ACC112 (cell line): ENCODE data around the gene DGKQ.

Experiments
- H2AFZ ChIP-seq: fragments of 200-600 bp; sonication (generic); one replicate; pipeline ENCODE4 v1.6.0; 2017; ENCODE audit warnings: antibody characterized with exemption, low read length; ENCODE audit not compliant: unreplicated experiment
- H3K27ac ChIP-seq: fragments of 200-600 bp; sonication (generic); 2 replicates; pipeline ENCODE4 v1.5.1; 2014; ENCODE audit warnings: low read depth, mild to moderate bottlenecking, antibody characterized with exemption, low read length, moderate library complexity
- H3K27me3 ChIP-seq: fragments of 200-600 bp; sonication (generic); 2 replicates; pipeline ENCODE4 v1.6.1; 2014; ENCODE audit warnings: mild to moderate bottlenecking, antibody characterized with exemption, low read length, moderate library complexity, mixed read lengths; ENCODE audit not compliant: insufficient read depth
- H3K36me3 ChIP-seq: fragments of 200-600 bp; sonication (generic); 2 replicates; pipeline ENCODE4 v1.6.1; 2016; ENCODE audit warnings: mild to moderate bottlenecking, antibody characterized with exemption, low read length, moderate library complexity, mixed read lengths; ENCODE audit not compliant: insufficient read depth
- H3K4me1 ChIP-seq: fragments of 200-600 bp; sonication (generic); one replicate; pipeline ENCODE4 v1.6.1; 2016; ENCODE audit warnings: low read length, mixed read lengths; ENCODE audit not compliant: insufficient read depth, unreplicated experiment, control insufficient read depth
- H3K4me3 ChIP-seq: fragments of 200-600 bp; sonication (generic); 2 replicates; pipeline ENCODE4 v1.5.1; 2014; ENCODE audit warnings: mild to moderate bottlenecking, low read depth, low read length
- H3K79me2 ChIP-seq: fragments of 200-600 bp; sonication (generic); one replicate; pipeline ENCODE4 v1.6.0; 2016; ENCODE audit warnings: low read length; ENCODE audit not compliant: control insufficient read depth, unreplicated experiment, insufficient read depth

The DGKQ gene

DNA sequence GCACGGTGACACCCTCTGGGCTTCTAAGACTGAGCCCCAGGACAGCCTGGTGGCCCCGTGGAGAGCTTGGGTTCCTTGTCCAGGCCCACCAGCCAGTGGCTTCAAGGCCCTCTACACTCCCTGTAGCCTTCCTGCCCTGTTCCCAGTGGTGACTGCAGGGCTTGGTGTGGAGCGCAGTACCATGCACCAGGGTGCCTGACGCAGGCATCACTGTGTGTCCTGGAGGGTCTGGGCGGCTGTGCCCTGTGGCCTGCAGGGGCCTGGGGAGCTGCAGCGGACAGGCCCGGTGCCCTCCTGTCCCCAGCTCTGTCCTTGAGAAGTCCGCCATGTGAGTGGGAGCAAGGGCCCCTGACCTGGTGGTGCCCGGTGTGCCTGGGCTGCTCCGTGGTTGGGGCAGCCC, 42.4 kb upstream of the DGKQ start:
- Histone ChIP-seq H3K79me2 (no peaks in the 10 kb centered on the region), H3K36me3 (no peaks in the 10 kb centered on the region), H3K27me3 (no peaks in the 10 kb centered on the region), H2AFZ (no peak overlapping the region), H3K27ac (no peak overlapping the region), H3K4me1 (peaks cover 2% of the 10 kb centered on the region), H3K4me3 (no peak overlapping the region)

DNA sequence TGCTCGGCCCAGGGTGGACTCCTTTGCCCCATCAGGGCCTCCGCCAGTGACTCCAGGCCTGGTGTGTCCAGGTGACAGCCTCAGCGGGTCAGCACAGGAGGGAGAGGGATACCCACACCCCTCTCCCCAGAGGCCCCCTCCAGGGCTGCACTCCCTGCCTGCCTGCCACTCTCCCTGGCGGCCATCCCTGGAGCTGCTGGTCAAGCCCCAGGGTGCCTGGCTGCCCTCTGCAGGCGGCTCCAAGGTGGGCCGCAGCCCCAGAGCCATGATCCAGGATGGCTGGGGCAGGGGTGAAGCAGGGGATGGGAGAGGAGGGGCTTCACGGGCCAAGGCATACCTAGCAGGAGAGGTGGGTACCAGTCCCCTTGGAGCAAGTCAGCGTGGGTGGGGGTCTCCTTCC, 41.8 kb upstream of the DGKQ start:
- H3K4me3 ChIP-seq: no peak overlapping the region
- H3K4me1 ChIP-seq: peaks cover 4% of the 10 kb centered on the region
- no peak overlapping the region for H3K27ac ChIP-seq
- H3K36me3 ChIP-seq: no peaks in the 10 kb centered on the region
- H2AFZ ChIP-seq: no peak overlapping the region
- no peaks in the 10 kb centered on the region for H3K79me2 ChIP-seq
- no peaks in the 10 kb centered on the region for H3K27me3 ChIP-seq

DNA sequence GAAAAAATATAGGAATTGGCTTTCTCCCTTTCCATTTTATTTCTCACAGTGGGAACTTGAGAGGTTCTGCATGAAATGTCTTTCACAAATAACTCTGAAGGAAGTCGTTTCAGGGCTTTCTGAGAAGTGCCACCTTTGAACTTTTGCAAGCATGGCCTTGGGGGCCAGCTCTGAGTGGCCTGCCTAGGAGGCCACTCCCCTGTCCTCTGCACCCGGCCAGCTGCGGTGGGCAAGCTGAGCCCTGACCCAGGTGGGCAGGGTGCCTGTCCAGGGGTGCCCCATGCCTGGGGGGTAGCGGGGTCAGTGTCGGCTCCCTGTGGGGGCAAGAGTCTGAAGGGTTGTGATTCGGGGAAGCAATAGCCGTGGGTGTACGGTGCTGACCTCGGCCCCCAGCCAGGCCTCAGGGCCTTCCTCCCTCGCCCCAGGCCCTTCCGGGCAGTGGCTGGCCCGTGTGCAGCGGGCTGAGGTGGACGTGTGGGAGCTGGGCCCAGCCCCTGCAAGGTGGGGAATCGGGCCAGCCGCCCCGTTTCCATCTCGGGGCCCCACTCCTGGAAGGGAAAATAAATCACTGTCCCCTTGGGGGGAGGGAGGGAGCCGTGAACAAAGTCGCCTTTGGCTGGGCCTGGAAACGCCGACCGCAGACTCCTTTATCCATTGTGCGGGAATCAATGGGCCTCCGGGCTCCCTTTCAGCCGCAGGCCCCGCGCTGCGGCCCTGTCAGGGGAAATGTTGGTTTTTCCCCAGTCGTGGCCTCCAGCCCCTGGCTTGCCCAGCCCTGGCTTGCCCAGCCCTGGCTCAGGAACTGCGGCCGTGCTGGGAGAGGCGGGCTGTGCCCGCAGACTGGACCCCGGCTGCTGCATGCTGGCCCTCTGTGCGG, 41.2 kb upstream of the DGKQ start:
- Histone ChIP-seq H3K36me3 (no peaks in the 10 kb centered on the region), H3K27ac (no peak overlapping the region), H3K79me2 (no peaks in the 10 kb centered on the region), H3K27me3 (no peaks in the 10 kb centered on the region), H2AFZ (no peak overlapping the region), H3K4me3 (no peak overlapping the region), H3K4me1 (peaks cover 8% of the 10 kb centered on the region)

DNA sequence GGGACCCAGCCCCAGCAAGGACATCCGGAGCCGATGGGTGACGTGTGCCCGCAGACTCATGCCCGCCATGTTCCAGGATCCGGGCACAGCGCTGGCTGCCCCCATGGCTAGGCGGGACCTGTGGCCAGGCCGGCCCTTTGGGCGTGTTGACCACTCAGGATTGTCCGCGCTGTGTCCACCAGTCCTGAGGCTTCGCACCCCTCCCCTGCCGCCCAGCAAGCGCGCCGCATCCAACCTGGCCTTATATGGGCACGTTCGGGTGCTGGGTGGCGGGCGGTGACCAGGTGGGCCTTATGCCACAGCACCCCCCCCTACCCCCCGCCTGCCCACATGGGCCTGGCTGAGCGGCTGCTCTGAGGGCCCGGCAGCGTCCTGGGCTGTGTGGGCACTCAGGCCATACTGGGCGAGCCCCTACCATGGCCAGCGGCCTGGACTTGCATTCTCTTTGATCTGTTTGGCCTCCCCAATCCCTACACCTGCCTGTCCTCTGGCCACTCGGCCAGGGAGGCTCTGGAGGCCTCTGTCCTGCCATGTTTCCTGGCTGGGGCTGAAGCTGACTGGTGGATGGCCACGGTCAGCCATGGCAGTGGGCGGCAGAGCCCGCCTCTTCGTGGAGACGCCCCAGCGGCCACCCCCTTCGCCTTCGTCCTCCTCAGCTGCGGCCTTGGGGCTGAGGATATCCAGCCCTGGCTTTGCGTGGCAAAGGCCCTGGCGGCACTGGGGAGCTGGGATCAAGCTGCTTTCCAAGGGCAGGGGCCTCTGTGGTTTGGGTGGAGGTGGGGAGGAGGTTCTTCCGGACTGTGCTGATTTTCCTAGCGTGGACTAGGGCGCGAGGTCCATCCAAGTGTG, 40.1 kb upstream of the DGKQ start:
- Histone ChIP-seq H3K79me2 (no peaks in the 10 kb centered on the region), H3K36me3 (no peaks in the 10 kb centered on the region), H3K4me1 (peaks cover 8% of the 10 kb centered on the region), H3K4me3 (no peak overlapping the region; the same call in 1 of the 2 replicates), H3K27ac (no peak overlapping the region), H2AFZ (no peak overlapping the region), H3K27me3 (peaks cover 9% of the 10 kb centered on the region)

DNA sequence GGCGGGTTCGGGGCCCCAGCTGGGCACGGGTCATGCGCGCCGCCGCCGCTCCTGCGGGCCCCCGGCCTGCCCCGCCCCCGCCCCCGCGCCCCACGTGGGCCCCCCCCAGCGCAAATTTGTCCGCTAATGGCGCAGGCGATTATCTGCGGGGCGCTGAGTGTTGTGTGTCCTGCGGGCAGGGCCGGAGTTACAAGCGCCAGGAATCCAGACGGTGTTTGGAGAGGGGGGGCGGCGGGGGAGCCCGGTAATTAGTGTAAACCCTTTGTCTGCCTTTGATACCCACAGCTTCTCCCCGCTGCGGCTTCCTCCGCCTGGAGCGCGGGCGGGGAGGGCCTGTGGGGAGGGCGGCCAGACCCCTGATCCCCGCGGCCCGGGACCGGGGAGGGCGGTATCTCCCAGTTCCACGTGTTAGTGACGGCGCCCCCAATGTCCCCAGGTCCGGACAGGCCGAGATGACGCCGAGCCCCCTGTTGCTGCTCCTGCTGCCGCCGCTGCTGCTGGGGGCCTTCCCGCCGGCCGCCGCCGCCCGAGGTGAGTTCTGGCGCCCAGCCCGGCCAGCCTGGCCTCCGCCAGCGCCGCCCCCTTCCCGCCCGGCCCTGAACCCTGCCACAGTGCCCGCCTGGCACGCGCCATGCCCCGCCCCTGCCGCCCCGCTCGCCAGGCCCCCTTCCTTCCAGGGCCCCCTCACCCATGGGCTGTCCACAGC, 38.8 kb upstream of the DGKQ start:
- Histone ChIP-seq H3K4me3 (peak overlapping the region; percentile 88), H3K27me3 (peaks cover 16% of the 10 kb centered on the region), H3K27ac (no peak overlapping the region), H3K79me2 (no peaks in the 10 kb centered on the region), H2AFZ (peak overlapping the region; percentile 81), H3K4me1 (peaks cover 8% of the 10 kb centered on the region), H3K36me3 (no peaks in the 10 kb centered on the region)

DNA sequence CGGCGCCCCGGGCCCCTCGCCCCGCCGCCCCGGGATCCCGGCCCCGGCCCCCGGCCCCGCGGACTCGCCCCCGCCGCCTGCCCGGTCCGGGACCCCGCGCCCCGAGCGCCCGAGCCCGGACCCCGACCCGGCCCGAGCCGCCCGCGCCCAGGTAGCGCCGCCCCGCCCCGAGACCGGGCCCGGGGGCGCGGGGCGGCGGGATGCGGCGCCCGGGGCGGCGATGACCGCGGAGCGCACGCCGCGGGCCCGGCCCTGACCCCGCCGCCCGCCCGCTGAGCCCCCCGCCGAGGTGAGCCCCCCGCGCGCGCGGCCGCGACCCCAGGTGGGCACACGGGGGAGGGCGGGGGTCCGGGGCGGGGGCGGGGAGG, 38.3 kb upstream of the DGKQ start:
- Histone ChIP-seq H3K79me2 (no peaks in the 10 kb centered on the region), H3K27me3 (peaks cover 21% of the 10 kb centered on the region), H2AFZ (no peak overlapping the region), H3K4me3 (no peak overlapping the region), H3K36me3 (no peaks in the 10 kb centered on the region), H3K4me1 (peaks cover 8% of the 10 kb centered on the region), H3K27ac (no peak overlapping the region)

DNA sequence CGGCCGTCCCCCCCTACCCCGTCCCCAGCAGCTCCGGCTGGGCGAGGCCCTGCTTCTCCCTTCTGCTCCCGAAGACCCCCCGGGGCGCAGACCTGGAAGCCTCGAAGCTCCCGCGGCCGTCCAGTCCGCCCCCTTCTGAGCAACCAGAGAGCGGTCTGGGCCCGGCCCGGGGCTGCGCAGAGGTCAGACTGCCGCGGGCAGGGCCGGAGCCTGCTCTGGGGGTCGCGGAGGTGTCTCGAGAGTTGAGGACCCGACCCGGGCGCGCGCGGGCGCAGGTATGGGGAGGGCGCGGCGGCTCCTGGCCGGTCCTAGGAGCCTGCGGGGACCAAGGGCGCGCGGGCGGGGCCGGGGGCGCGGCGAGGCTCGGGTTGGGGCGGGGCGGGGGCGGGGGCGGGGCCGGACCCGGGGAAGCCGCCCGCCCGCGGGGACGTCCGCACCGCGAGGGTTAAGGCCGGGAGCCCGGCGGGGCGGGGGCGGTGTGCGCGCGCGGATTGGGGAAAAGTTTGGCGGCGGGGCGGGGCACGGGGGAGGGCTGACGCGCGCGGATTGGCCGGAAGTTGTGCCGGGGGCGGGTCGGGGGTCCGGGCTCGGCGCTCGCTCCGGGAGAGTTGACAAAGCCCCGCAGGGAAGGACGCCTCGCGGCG, 37.8 kb upstream of the DGKQ start, which contains the start of gene FGFRL1:
FGFRL1 (plus strand) TSS at position 605 of the 644 bp plus-strand sequence. CDS start 860 bp downstream, outside the sequence.
- peaks cover 24% of the 10 kb centered on the region for H3K27me3 ChIP-seq
- no peaks in the 10 kb centered on the region for H3K36me3 ChIP-seq
- H3K4me1 ChIP-seq: peaks cover 8% of the 10 kb centered on the region
- peak within 1 kb of the TSS; percentile 19; the same call in 1 of the 2 replicates for H3K27ac ChIP-seq
- H3K79me2 ChIP-seq: no peaks in the 10 kb centered on the region
- H3K4me3 ChIP-seq: peak within 1 kb of the TSS; percentile 88
- peak within 1 kb of the TSS; percentile 98 for H2AFZ ChIP-seq

DNA sequence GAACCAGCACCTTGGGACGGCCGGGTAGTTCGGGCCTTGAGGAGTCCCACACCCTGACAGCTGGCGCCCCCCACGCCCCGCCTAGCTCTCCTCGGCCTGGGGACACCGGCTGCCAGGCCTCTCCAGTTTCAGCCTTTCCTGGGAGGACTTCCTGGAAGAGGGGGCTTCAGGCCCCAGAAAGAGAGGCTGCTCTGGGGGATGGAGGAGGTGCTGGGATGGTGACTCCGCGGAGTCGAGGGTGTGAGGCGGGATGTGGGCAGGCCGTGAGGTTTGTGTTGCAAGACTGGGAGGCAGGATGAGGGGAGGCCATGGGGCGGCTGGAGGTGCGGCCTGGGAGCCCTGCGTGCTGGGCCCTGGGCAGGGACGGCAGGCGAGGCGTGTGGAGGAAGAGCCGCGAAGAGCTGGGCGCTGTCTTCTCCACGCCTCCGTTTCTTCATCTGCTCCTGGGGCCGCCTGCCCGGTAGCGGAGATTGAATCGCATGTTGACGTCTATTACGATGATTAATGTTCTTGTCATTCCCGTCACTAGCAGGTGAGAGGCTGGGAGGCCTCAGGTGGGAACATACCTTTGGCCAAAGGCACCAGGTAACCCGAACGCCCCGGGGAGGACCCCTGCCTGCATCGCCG, 37.1 kb upstream of the DGKQ start:
- no peaks in the 10 kb centered on the region for H3K36me3 ChIP-seq
- H3K27ac ChIP-seq: peak overlapping the region; percentile 19; the same call in 1 of the 2 replicates
- no peaks in the 10 kb centered on the region for H3K79me2 ChIP-seq
- peak overlapping the region; percentile 98 for H2AFZ ChIP-seq
- H3K4me1 ChIP-seq: peaks cover 8% of the 10 kb centered on the region
- H3K4me3 ChIP-seq: peak overlapping the region; percentile 84
- H3K27me3 ChIP-seq: peaks cover 26% of the 10 kb centered on the region

DNA sequence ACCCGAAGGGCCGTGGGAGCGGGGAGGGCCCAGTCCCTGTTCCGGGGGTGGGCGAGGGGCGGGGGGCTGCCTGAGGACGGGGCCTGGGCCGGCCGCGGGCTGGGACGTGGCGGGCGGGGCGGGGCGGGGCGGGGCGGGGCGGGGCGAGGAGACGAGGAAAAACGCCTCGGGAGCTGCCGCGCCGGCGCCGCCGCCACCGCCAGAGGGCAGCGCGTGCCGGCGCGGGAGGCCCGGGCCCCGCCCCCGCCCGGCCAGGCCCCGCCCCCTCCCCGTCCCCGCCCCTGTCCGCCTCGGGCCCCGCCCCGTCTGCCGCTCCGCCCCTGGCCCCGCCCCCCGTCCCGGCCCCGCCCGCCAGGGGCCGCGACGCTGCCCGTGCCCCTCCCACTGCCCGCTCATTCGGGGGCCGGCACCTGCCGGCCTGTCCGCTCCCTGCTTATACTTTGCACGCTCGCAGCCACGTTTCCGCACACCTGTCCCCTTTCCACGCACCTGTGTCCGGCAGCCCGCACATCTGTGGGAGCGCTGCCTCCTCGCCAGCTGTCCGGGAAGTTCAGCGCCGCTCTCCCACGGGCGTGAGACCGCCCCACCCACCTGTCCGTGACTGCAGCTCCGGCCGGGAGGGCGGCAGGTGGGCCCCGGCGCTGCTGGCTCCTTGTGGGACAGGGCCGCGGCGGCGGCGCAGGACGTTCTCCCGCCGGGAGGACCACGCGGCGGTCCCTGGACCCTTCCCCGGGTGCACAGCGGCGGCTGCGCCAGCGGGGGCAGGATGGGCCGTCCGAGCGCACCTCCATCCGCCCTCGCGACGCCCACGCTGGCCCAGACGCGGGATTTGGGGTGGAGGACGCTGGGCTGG, 36.4 kb upstream of the DGKQ start:
- no peaks in the 10 kb centered on the region for H3K36me3 ChIP-seq
- no peaks in the 10 kb centered on the region for H3K79me2 ChIP-seq
- H3K27me3 ChIP-seq: peaks cover 29% of the 10 kb centered on the region
- peak overlapping the region; percentile 89 for H3K4me3 ChIP-seq
- no peak overlapping the region for H3K27ac ChIP-seq
- H2AFZ ChIP-seq: peak overlapping the region; percentile 75
- peaks cover 8% of the 10 kb centered on the region for H3K4me1 ChIP-seq
